WTC11 (cell line): ENCODE data around the gene PRPF40B. TPM values are rescaled to one million over a fixed set of nuclear protein-coding genes. Genes with fewer than 3 reads are reported as not detected.
A peak's percentile ranks its signal among the peaks of the same experiment; 100 is the strongest.

Source experiments
- ATAC-seq: fragments of 200-7000 bp; cut with Tn5 transposase; 2 replicates; pipeline ENCODE4 v1.10.0; 2021; ENCODE audit warnings: mild to moderate bottlenecking, moderate library complexity
- CTCF ChIA-PET: fragments of 300-600 bp; sonication (Branson Sonifier 250); formaldehyde crosslinking; loops from one replicate; lab custom pipeline; 2021; ENCODE audit warnings: antibody characterized with exemption; lab: Charles Lee
- POLR2A ChIA-PET: fragments of 350-600 bp; sonication (Branson Sonifier 250); formaldehyde crosslinking; loops from one replicate; lab custom pipeline; 2021; ENCODE audit warnings: antibody characterized with exemption; lab: Charles Lee
- DNase-seq: peaks from one replicate; pipeline ENCODE4 v3.0.0; 2021; ENCODE audit warnings: low spot score
- H3K27ac Mint-ChIP-seq: 2 replicates; pipeline ENCODE4 v1.8.0; 2021; ENCODE audit warnings: mixed read lengths
- H3K27me3 Mint-ChIP-seq: 2 replicates; pipeline ENCODE4 v1.8.0; 2021; ENCODE audit warnings: low read depth, mild to moderate bottlenecking, moderate library complexity, mixed read lengths
- H3K36me3 Mint-ChIP-seq: 2 replicates; pipeline ENCODE4 v1.8.0; 2021; ENCODE audit warnings: mixed read lengths
- H3K4me1 Mint-ChIP-seq: 2 replicates; pipeline ENCODE4 v1.8.0; 2022; ENCODE audit warnings: mixed read lengths
- H3K4me3 Mint-ChIP-seq: 2 replicates; pipeline ENCODE4 v1.8.0; 2021; ENCODE audit warnings: mild to moderate bottlenecking, moderate library complexity, mixed read lengths
- H3K9me3 Mint-ChIP-seq: 2 replicates; pipeline ENCODE4 v1.8.0; 2021; ENCODE audit warnings: mixed read lengths
- ATF1 ChIP-seq: sonication (generic); formaldehyde crosslinking; IDR thresholded peaks from 2 replicates; pipeline ENCODE4 v1.8.1; 2023; ENCODE audit warnings: mild to moderate bottlenecking, moderate library complexity, missing genetic modification reagents
- FOXP1 ChIP-seq: sonication (generic); formaldehyde crosslinking; IDR thresholded peaks from 2 replicates; pipeline ENCODE4 v1.8.0; 2022; ENCODE audit warnings: missing genetic modification reagents, mild to moderate bottlenecking, moderate library complexity, borderline replicate concordance
- GABPB1 ChIP-seq: sonication (generic); formaldehyde crosslinking; IDR thresholded peaks from 2 replicates; pipeline ENCODE4 v1.8.1; 2023; ENCODE audit warnings: mild to moderate bottlenecking, missing genetic modification reagents
- NR1H2 ChIP-seq: sonication (generic); formaldehyde crosslinking; IDR thresholded peaks from 2 replicates; pipeline ENCODE4 v1.9.0; 2021; ENCODE audit warnings: mild to moderate bottlenecking, moderate library complexity, missing genetic modification reagents
- NR3C1 ChIP-seq: sonication (generic); formaldehyde crosslinking; conservative IDR thresholded peaks from 2 replicates; pipeline ENCODE4 v1.8.1; 2023; ENCODE audit warnings: low read depth, mild to moderate bottlenecking, missing genetic modification reagents
- RELA ChIP-seq: sonication (generic); formaldehyde crosslinking; IDR thresholded peaks from 2 replicates; pipeline ENCODE4 v1.8.1; 2022; ENCODE audit warnings: missing genetic modification reagents, mild to moderate bottlenecking, borderline replicate concordance
- ZNF532 ChIP-seq: fragments of 250-450 bp; sonication (Bioruptor Pico); IDR thresholded peaks from 2 replicates; pipeline ENCODE4 v1.9.0; 2021; ENCODE audit warnings: mild to moderate bottlenecking, borderline replicate concordance
- ZNF671 ChIP-seq: fragments of 250-450 bp; sonication (Bioruptor Pico); IDR thresholded peaks from 2 replicates; pipeline ENCODE4 v1.8.0; 2021; ENCODE audit warnings: mild to moderate bottlenecking
- total RNA-seq: library from RNA; stranded (reverse); gene quantifications from 3 replicates; pipeline ENCODE4 v1.2.3, GENCODE V29; 2021
- TF ChIP-seq, protein P1 (sequence below): fragments of 250-450 bp; sonication (Bioruptor Pico); IDR thresholded peaks from 2 replicates; pipeline ENCODE4 v1.9.0; 2021; ENCODE audit warnings: mild to moderate bottlenecking
- TF ChIP-seq, protein P2 (sequence below): sonication (generic); formaldehyde crosslinking; IDR thresholded peaks from 2 replicates; pipeline ENCODE4 v1.8.1; 2022; ENCODE audit warnings: missing genetic modification reagents, borderline replicate concordance
- TF ChIP-seq, protein P3 (sequence below): sonication (generic); formaldehyde crosslinking; IDR thresholded peaks from 2 replicates; pipeline ENCODE4 v1.8.0; 2022; ENCODE audit warnings: mild to moderate bottlenecking, missing genetic modification reagents
- TF ChIP-seq, protein P4 (sequence below): fragments of 250-450 bp; sonication (Bioruptor Pico); IDR thresholded peaks from 2 replicates; pipeline ENCODE4 v1.9.0; 2021; ENCODE audit warnings: moderate library complexity, mild to moderate bottlenecking, inconsistent platforms, borderline replicate concordance
- TF ChIP-seq, protein P5 (sequence below): fragments of 200-600 bp; IDR thresholded peaks from 2 replicates; pipeline ENCODE4 v1.8.0; 2022; ENCODE audit warnings: antibody characterized with exemption

Gene PRPF40B
- total RNA-seq, 1 experiment from 2014 or later: 46.0 TPM

DNA sequence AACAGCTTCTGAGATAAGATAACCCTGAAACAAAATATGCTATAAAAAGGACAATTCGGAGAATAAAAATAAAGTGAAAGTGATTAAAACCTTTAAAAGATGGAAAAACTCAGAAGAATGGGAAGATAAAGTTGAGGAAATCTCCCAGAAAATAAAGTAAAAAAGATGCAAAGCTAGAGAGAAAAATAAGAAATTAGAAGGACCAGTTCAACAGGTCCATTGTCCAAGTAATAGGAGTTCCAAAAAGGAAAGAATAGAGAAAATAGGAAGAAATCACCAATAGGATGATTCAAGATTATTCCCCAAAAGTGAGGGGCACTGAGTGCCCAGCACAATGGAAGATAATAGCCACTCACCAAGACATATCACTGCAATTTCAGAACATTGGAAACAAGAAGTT is 4.8 kb upstream of the PRPF40B start:
- Mint-ChIP-seq H3K9me3 (peaks cover 3% of the 10 kb centered on the region; the same call in 1 of the 2 replicates), H3K27ac (no peak overlapping the region), H3K4me3 (no peak overlapping the region), H3K4me1 (peaks cover 35% of the 10 kb centered on the region)
- CTCF ChIA-PET: interaction anchor here (1.3 to 1.6 kb wide), 3 partner anchors 38 to 123 kb away, joined by 3 to 7 read pairs (median 4); partner anchors contain the start of gene TMBIM6
- no peak for DNase-seq
- POLR2A ChIA-PET: interaction anchor here (0.7 kb wide), 1 partner anchor 1408 kb away, joined by 3 read pairs; the partner anchor contains the start of gene SLC11A2
- no peak for TF ChIP-seq GABPB1 (CRISPR knock-in tag)
- TF ChIP-seq, protein P1, sequence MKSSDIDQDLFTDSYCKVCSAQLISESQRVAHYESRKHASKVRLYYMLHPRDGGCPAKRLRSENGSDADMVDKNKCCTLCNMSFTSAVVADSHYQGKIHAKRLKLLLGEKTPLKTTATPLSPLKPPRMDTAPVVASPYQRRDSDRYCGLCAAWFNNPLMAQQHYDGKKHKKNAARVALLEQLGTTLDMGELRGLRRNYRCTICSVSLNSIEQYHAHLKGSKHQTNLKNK (CRISPR knock-in tag): no peak
- no peak for TF ChIP-seq NR3C1 (CRISPR knock-in tag)
- TF ChIP-seq NR1H2 (CRISPR knock-in tag): no peak
- TF ChIP-seq ZNF671 (CRISPR knock-in tag): no peak
- no peak for TF ChIP-seq ZNF532 (CRISPR knock-in tag)
- no peak for TF ChIP-seq RELA (CRISPR knock-in tag)
- TF ChIP-seq, protein P2, sequence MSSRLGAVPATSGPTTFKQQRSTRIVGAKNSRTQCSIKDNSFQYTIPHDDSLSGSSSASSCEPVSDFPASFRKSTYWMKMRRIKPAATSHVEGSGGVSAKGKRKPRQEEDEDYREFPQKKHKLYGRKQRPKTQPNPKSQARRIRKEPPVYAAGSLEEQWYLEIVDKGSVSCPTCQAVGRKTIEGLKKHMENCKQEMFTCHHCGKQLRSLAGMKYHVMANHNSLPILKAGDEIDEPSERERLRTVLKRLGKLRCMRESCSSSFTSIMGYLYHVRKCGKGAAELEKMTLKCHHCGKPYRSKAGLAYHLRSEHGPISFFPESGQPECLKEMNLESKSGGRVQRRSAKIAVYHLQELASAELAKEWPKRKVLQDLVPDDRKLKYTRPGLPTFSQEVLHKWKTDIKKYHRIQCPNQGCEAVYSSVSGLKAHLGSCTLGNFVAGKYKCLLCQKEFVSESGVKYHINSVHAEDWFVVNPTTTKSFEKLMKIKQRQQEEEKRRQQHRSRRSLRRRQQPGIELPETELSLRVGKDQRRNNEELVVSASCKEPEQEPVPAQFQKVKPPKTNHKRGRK (CRISPR knock-in tag): no peak
- TF ChIP-seq, all 79 proteins: peak for 0
- Mint-ChIP-seq H3K36me3 (no peaks in the 10 kb centered on the region), H3K27me3 (peaks cover 4% of the 10 kb centered on the region; the same call in 1 of the 2 replicates)
- ATAC-seq: no peak

GRCh38 chr12:49619286-49619685 is 4.1 kb upstream of the PRPF40B start:
- Mint-ChIP-seq H3K4me1 (peaks cover 39% of the 10 kb centered on the region), H3K27ac (peak overlapping the region; percentile 48; the same call in 1 of the 2 replicates), H3K27me3 (peaks cover 3% of the 10 kb centered on the region; the same call in 1 of the 2 replicates), H3K9me3 (peaks cover 1% of the 10 kb centered on the region; the same call in 1 of the 2 replicates), H3K36me3 (no peaks in the 10 kb centered on the region), H3K4me3 (no peak overlapping the region)
- DNase-seq (no peak), ATAC-seq (no peak)
- ChIA-PET POLR2A (no interaction called here), CTCF (interaction anchor here (0.6 to 2.0 kb wide), 5 partner anchors 10 to 122 kb away, joined by 3 to 7 read pairs (median 3); partner anchors contain the start of gene TMBIM6)
- peak; percentile 18; the same call in 1 of the 2 replicates for TF ChIP-seq GABPB1 (CRISPR knock-in tag)
- TF ChIP-seq, protein P1 (CRISPR knock-in tag): no peak

- TF ChIP-seq, protein P3, sequence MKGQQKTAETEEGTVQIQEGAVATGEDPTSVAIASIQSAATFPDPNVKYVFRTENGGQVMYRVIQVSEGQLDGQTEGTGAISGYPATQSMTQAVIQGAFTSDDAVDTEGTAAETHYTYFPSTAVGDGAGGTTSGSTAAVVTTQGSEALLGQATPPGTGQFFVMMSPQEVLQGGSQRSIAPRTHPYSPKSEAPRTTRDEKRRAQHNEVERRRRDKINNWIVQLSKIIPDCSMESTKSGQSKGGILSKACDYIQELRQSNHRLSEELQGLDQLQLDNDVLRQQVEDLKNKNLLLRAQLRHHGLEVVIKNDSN (CRISPR knock-in tag): no peak
- TF ChIP-seq ATF1 (no peak), FOXP1 (CRISPR knock-in tag) (no peak)
- TF ChIP-seq, protein P4, sequence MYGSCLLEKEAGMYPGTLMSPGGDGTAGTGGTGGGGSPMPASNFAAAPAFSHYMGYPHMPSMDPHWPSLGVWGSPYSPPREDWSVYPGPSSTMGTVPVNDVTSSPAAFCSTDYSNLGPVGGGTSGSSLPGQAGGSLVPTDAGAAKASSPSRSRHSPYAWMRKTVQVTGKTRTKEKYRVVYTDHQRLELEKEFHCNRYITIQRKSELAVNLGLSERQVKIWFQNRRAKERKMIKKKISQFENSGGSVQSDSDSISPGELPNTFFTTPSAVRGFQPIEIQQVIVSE (CRISPR knock-in tag): no peak
- TF ChIP-seq, protein P5, sequence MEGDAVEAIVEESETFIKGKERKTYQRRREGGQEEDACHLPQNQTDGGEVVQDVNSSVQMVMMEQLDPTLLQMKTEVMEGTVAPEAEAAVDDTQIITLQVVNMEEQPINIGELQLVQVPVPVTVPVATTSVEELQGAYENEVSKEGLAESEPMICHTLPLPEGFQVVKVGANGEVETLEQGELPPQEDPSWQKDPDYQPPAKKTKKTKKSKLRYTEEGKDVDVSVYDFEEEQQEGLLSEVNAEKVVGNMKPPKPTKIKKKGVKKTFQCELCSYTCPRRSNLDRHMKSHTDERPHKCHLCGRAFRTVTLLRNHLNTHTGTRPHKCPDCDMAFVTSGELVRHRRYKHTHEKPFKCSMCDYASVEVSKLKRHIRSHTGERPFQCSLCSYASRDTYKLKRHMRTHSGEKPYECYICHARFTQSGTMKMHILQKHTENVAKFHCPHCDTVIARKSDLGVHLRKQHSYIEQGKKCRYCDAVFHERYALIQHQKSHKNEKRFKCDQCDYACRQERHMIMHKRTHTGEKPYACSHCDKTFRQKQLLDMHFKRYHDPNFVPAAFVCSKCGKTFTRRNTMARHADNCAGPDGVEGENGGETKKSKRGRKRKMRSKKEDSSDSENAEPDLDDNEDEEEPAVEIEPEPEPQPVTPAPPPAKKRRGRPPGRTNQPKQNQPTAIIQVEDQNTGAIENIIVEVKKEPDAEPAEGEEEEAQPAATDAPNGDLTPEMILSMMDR: no peak
- ChIA-PET CTCF (interaction anchor here (1.5 to 5.2 kb wide), 12 partner anchors 12 to 280 kb away, joined by 4 to 74 read pairs (median 12); partner anchors contain the start of genes DNAJC22 and TMBIM6), POLR2A (interaction anchor here (1.2 kb wide), 1 partner anchor 10 kb away, joined by 3 read pairs; no protein-coding TSS in a partner anchor)
- Mint-ChIP-seq H3K27me3 (no peaks in the 10 kb centered on the region), H3K4me1 (peaks cover 40% of the 10 kb centered on the region), H3K27ac (no peak overlapping the region), H3K4me3 (peak overlapping the region; percentile 90), H3K9me3 (no peaks in the 10 kb centered on the region), H3K36me3 (no peaks in the 10 kb centered on the region)
- DNase-seq (no peak), ATAC-seq (no peak)
Measured at GRCh38 chr12:49621651-49622500, 1.5 kb upstream of the PRPF40B start.
